ENCODE results near the gene NDRG3.
A peak's percentile ranks its signal among the peaks of the same experiment; 100 is the strongest.
"Not testable (repeated sequence)": the region's sequence is repeated elsewhere in the genome, so short reads cannot be mapped to it uniquely, and the experiment has no call there.

Gene NDRG3

DNA sequence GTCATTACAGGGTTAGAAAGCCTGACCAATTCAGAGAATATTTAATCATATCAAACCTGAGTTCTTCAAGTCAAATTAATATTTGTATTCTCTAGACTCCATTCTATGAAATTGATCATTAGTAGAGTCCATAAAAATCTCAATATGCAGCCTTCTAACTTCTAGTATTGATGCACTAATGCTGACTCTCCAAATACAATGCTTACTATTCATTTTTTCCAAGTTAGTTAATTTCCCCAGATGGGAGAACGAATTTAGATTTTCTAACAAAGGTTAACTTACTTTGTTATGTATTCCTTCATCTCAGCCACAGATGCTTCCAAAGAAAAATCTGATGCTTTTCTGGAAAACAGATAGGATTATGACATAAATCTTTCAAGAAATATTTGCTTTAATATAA, 12.4 kb upstream of the NDRG3 start:
- DNase-seq = no peak

DNA sequence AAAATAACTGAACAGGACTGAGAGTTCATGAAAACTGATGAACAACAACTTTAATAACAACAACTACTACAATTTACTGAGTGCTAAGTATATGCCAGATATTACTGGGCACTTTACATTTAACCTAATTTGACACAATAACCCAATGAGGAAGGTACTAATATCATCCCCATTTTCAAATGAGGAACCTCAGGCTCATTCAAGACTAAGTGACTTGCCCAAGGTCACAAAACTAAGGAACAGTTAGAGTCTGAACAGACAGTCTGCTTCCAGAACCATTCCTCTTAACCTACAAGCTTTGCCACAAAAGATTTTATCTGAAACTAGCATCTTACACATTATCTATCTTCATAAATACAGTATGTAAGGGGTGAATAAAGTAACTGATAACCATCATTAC, 10.6 kb upstream of the NDRG3 start:
- DNase-seq = no peak

DNA sequence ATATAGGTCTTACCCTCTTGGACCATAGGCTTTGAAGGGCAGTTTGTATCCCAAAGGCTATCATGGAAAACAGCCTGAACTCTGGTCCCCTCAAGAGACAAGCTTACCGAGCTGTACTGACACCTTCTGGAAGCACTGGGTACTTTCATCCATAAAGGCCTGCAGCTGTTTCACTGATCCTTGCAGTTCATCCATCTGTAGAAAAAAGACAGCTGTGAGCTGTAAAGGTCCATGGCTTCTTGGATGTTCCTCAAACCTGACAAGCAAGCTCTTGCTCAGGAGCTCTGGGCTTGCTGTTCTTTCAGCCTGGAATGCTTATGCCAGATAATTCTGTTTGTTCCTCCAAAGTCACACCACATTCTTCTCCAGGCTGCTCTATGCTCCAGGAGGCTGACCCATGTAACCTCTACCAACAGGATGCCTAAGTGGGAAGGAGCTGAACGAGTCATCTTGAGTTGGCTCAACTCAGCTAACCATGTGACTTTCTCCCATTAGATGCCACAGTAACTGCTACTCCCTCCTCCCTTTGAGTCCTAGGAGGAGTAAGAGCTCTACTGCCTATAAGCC, 8.8 kb upstream of the NDRG3 start:
- DNase-seq = peak; percentile 90

DNA sequence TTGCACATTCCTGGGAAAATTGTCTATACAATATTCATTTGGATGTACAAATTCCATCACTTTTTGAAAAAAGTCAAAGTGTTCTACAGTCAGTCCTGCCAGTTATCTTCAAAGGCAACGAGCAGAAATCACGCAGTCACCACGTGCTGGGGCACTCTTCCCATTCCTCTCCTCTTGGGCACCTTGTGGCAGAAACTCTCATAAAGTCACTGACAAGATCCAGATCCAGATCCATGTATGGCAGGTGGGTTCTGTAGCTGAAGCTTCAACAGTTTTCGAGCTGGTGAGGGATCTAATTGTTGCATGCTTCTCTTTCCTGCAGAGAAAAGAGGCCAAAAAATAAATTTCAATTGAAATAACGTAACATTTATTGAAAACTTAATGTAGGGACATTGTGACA, 6.7 kb upstream of the NDRG3 start:
- DNase-seq = no peak

DNA sequence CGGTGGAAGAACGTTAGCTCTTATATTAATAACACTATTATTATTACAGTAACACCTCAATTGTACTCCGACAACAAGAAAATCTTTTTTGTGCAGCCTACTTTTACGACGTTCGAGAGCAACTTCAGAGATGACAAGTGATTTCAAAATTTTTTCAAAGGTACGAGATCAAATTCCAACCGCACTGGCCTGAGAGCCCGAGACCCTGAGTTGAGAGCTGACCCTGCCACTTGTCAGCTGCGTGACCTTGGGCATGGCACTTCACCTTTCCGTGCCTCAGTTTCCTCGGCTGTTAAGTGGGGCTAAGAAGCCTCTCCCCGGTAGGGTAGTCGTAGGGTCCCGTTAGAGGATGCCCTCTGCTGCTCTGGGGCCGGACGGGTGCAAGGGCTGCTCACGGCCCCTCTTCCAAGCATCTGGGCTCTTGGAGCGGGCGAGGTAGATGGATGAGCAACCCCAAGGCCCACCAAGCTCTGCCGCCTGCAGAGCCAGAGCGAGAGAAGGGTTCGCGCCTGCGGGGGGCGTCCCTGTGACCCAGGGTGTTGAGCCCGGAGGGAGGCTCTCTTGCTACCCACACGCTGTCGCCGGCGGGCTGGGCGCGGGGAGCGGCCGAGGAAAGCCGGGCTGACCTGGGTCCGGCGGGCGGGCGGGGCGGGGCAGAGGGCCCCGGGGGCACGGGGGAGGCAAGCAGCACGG, 510 bp downstream of the NDRG3 start:
- DNase-seq = peak; percentile 65

DNA sequence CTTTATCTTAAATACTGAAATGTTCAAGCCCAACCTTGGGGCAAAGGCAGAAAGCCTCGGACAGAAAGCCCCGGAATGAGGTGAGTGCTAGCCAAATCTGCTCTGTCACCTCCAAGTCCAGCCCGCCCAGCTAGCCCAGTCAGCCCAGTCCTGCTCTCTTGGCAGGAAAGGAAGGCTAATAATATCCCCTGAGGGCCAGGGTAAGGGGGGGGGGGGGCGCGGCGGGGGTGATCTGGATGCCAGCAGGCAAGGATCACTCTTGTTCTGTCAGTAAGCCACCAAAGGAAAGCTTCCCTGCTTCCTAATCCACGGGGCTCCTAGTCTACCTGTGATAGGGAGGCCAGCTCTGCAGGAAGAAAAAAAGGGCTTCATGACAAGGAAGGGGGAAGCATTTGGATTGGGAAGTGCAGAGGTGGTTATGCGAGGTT, 1.1 kb downstream of the NDRG3 start:
- peak; percentile 88 for DNase-seq

DNA sequence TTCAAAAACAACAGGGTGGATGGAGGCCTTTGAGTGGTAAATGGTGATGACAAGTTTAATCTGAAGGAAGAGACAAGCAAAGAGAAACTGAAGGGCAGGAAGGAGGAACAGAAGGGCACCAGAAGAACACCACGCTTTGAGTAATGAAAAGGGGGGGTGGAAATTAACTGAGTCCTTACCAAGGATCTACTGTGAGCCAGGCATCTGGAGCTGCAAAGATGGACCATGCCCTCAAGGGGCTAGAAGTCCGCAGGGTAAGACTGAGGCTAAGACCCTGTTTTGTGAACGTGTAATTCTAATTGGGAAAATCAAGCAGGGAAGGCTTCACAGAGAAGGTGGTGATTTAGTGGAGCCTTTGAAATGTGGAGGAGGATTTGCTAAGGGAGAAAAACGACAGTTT, 1.6 kb downstream of the NDRG3 start:
- DNase-seq = peak; percentile 47

DNA sequence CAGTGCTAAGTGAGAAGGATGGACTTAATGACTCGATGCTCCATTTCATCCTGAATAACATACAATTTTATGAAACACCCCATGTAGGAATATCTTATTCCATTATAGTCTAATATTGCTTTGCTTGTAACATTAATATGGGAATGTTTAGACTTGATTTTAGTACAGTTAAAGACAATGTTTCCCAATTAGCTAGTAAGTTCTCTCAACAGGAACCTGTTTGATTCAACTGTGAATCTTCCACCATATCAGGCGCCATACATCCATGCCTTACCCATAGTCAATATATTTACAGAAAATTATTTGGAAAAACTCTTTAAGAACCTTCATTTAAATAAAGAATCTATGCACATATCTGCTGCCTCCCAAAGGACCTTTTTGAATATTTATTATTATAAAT, 3.3 kb downstream of the NDRG3 start:
- no peak for DNase-seq

DNA sequence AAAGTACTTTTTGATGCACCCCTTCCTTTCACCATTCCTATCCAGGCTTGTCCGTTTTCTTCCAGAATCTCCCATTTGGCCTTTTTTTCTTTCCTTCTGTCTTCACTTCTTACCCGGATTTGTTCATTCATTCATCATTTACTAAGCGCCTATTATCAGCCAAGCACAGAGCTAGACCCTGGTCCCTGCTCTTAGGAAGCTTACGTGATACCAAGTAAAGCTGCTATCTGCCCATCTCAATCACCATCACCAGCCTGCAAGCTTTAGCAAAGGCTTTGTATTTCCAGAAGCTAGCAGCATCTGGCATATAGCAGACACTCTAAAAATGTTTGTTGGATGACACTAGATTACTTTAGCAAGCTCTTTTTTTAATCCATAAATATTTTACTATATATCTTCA, 4.8 kb downstream of the NDRG3 start:
- DNase-seq = peak; percentile 96

DNA sequence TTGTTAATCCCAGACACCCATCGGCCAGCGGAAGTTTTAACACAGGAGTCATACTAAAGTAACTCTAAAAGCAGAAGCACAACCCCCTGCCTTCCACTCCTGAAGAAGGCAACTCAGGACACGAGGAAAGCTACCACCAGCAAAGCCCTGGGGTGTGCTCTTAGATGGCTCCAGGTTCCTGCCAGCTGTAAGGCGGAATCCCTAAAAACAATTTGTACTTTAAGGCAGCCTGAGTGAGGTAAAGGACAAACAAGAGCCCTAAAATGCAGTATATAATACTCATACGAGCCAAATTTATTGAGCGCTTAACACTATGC, 8.7 kb downstream of the NDRG3 start:
- DNase-seq = peak; percentile 71

DNA sequence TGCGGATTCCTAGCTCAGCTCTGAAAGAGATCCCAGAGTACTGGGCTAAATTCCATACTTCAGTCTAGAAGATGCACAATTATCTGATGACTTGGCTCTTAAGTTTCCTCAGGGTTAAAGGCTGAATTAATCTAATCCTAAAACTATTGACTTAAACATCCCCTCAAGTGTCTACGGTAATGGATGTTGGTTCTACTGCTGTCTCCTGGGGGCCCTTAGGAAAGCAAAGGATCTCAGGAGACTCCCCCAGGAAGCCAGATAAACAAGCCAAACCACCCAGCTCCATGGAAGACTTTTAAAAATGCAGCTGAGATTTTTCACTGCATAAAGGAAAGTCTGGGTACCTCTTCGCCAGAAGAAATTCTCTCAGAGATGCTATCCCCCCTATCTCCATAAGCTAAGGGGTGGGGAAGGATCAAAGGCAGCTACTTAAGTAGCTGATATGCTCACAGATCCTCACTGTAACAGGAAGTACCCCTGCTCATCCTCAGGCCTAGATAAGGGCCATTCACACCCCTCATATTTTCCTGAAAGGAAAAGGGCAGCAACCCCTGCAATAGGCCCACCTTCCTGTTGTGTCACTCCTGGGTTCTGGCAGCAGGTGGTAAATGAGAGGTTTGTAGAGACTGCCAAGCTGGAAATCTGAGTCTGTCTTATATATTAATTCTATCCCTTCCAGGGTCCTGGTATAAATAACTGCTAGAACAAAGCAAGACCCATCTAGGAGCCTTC, 9.3 kb downstream of the NDRG3 start:
- peak; percentile 80 for DNase-seq

DNA sequence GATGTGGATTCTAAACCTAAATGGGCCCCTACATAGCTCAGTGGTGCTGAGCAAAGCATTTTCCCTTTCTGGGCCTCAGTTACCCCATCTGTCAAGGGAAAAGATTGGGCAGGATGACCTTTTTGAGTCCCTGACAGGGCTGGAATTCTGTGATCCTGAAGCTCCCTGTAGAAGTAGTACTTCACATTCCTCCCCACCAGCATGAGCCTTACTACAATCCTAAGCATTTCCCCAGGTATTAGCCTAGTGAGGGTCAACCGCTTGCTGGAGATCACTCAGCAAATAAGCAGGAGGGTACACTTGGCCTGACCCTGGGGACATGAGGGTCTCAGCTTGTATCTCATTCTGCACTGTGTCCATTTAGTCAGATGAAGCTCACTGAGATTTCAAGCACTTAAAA, 13.4 kb downstream of the NDRG3 start:
- no peak for DNase-seq

DNA sequence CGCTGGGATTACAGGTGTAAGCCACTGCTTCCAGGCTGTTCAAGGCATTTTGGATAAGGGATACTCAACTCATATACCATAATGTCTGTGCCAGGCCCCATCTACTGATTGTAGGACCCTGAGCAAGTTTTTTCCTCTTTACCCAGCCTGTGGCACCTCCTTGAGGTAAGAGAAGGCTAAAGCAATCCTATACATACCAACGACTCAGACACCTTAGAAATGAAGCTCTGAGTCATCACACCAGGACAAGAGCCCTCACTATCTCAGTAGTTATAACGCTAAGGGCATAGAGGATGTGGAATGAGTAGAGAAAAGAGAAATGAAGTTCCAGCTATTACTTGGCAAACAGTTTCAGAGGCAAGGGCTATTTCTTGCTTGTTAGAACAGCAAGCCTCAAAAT, 16.9 kb downstream of the NDRG3 start:
- DNase-seq = peak; percentile 35

DNA sequence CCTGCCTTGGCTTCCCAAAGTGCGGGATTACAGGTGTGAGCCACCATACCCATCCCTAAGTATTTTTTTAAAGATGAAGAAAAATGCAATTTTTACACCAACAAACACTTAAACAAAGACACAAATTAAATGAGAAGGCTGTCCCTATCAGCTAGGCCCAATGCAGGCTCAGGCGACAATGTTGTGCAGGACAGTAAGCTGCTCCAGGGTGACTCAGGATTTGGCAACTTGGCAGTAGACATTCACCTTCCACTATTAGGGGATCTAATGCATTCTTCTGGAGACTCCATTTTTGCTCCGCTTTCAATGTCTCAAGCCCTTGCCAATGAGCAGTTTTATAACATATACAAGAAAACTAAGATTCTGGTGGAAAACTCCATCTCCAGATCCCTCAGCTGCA, 19.7 kb downstream of the NDRG3 start:
- no peak for DNase-seq

DNA sequence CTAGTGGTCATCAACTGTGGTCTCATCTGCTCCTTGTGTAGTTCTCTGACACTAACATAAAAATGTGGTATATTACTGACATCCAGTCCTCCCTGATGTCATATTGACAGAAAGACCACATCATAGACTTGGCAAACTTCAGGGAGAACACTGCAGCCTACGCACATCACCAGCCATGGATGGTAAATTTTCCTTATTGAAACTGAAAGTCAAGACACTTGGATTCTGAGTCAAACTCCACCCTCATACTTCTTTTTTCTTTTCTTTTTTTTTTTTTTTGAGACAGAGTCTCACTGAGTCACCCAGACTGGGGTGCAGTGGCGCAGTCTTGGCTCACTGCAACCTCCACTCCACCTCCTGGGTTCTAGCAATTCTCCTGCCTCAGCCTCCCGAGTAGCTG, 25.4 kb downstream of the NDRG3 start:
- DNase-seq = no peak

DNA sequence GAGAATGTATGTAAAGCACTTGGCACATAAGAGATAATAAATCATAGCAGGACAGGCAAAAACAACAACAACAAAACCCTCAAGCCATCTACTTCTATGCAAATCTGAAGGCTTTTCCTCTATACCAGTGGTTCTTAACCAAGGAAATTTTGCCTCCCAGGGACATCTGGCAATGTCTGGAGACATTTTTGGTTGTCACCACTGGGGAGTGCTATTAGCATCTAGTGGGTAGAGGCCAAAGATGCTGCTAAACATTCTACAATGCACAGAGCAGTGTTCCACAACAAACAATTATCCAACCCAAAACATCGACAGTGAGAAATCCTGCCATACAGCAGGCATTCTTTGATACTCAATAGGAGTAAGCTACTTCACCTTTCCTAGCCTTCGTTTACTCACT, 28.2 kb downstream of the NDRG3 start:
- peak; percentile 79 for DNase-seq

DNA sequence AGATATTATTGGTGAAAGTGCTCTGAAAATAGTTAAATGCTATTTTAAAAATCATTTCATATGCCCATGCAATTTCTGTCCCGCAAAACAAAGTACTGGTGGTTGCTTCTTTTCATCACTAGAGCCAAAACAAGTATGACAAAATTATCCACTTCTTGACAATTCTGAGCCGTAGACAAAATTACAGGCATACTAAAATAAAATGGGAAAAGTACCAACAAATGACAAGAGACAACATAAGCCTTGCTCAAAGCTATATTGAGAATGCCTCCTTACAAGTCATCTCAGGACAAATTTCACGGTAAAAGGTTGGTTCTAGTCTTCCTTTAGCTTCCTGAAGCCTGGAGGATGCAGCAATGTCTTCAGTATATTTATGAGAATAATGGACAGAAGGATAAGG, 28.9 kb downstream of the NDRG3 start:
- DNase-seq = no peak

DNA sequence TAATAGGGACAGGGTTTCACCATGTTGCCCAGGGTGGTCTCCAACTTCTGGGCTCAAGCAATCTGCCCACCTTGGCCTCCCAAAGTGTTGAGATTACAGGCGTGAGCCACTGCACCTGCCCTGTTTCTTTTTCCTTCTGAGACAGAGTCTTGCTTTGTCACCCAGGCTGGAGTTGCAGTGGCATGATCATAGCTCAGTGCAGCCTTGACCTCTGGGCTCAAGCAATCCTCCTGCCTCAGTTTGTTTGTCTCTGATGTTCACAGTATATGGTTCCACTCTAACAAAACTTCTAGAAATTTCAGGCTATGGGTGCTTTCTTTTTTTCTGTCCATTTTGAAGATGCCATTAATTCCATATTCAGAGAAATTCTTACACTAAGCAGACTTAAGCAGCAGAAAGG, 33.1 kb downstream of the NDRG3 start:
- DNase-seq = no peak

DNA sequence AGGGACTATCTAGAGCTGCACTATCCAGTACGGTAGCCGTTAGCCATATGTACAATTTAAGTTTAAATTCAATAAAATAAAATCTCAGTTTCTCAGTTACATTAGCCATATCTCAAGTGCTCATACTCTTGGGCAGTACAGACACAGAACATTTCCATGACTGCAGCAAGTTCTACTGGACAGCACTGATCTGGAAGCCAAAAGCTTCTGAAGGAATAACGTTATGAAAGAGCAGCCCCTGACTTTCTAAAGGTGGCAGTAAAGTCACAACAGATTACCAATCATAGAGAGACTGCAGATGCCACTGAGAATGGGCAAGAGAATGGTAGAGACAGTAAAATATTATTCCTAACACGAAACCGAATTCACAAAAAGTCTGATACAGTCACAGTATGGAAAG, 36.8 kb downstream of the NDRG3 start:
- no peak for DNase-seq

DNA sequence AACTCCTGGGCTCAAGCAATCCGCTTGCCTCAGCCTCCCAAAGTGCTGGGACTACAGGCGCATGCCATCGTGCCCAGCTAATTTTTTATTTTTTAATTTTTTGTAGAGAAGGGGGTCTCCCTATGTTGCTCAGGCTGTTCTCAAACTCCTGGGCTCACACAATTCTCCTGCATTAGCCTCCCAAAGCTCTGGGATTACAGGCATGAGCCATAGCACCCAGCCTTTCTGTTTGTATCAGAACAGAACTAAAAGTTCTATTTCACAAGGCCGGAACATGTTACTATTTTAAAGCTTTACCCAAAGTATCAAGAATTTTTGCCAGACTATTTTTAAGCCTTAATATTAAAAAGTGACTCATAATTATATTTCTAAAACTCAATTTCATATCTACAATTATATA, 42.4 kb downstream of the NDRG3 start:
- DNase-seq = no peak

DNA sequence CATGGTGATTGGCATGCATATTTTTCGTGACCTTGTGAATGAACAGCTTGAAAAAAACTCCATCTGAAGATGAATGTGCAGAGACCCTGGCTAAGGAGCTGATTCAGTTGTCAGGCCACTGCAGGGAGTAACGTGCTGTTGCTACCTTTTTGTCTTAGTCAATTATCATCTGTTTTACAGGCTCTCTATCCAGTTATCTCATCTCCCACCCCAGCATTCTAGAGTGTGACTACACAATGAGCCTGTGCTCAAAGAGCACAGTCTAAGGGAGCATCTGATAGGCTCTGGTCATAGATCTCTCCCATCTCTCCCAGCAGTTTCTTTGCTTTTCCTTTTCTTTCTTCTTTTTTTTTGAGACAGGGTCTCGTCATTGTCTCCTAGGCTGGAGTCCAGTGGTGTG, 45.5 kb downstream of the NDRG3 start:
- no peak for DNase-seq

DNA sequence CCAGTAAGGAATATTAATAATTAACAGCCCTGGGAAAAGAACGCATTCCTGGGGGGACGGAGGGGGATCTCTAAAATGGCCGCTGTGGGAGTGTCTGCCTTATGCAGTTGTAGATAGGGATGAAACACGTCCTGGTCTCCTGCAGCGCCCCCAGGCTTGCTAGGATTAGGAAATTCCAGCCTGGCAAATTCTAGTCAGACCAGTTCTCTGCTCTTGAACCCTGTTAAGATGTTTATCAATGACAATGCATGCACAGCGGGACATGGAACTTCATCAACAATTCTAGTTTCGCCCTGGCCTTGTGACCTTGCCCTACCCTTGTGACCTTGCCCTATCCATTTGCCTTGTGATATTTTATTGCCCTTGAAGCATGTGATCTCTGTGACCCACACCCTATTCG, 50.4 kb downstream of the NDRG3 start:
- DNase-seq = not testable (repeated sequence)

DNA sequence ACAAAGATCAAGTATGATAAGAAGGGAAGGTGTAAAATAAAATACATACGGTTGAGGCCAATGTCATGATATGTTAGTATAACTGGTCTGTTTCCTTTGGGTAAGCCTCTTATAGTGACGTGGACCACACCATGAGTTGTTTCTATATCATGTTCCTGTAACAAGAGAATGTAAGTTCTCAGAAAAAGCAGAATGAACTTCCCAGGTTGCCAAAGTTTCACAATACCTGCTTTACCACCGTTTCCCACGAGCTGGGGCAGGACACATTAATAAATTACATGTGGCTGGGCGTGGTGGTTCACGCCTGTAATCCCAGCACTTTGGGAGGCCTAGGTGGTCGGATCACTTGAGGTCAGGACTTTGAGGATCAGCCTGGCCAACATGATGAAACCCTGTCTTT, 57.3 kb downstream of the NDRG3 start:
- no peak for DNase-seq

DNA sequence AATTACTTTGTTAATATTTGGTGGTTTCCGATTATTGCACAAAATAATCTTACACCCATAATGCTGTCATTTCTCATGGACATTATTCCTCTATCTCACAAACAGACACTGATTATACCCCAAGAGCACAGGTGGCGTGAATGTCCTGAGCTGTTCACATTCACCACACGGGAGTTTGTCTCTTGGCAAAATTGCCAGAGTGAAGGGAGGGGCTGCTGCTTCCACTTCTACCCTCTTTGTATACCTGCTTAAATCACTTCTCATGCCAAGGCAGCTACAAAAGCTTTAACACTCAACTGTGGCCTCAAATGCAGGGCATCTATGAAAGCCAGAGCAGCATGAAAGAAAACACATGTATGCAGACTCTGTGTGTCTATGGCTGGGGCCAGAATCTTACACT, 58.0 kb downstream of the NDRG3 start:
- DNase-seq = no peak

DNA sequence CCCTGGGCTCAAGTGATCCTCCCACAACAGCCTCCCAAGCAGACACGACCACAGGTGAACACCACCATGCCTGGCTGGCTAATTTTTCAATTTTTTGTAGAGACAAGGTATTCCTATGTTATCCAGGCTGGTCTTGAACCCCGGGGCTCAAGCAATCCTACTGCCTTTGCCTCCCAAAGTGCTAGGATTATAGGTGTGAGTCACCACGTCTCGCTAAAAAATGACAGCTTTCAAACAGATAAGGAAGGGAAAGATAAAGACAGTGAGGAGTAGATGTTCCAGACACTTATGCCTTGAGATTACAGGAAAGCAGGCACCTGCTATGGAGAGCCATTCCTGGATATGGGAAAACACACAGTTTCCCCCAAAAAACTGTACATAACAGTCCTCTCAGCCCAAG, 58.9 kb downstream of the NDRG3 start:
- no peak for DNase-seq
